ENCODE results near the gene EGFR.

Gene EGFR

DNA sequence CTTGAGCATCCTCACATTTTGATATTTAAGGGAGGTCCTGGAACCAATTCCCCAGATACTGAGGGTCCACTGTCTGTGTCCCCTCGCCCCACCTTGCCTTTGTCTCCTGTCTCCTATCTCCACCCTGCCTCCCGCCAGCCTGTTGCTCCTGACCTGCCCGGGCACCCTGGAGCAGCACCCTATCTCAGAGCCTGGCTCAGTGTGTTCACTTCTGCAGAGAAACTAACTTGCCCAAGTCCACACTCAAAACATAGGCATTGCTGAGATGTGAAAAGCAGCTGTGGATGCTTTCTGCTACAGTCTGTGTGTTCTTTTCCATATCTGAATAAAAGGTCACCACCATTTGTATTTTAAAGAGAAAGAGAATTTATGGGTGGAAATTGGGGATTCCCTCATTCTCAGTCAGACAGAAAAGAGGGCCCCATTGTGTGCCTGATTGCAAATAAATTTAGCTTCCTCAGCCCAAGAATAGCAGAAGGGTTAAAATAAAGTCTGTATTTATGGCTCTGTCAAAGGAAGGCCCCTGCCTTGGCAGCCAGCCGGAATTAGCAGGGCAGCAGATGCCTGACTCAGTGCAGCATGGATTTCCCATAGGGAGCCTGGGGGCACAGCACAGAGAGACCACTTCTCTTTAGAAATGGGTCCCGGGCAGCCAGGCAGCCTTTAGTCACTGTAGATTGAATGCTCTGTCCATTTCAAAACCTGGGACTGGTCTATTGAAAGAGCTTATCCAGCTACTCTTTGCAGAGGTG is 161.3 kb downstream of the EGFR start:
- H3K79me2 ChIP-seq (ENCODE audit: low read length): no peaks in the 10 kb centered on the region
- no peak overlapping the region for H3K4me2 ChIP-seq (ENCODE audit: low read depth, low read length)
- no peaks in the 10 kb centered on the region for H3K9me3 ChIP-seq (replicated peaks; ENCODE audit: insufficient read depth, low read length)
- no peak overlapping the region for H3K27ac ChIP-seq (ENCODE audit: low read length)
- no peaks in the 10 kb centered on the region for H3K4me1 ChIP-seq (ENCODE audit: low read length)
- no peaks in the 10 kb centered on the region for H3K9me2 ChIP-seq (replicated peaks; ENCODE audit: insufficient read depth, low read length)
- DNase-seq: no peak
- H3F3A ChIP-seq (ENCODE audit: insufficient read depth, low read length): no peaks in the 10 kb centered on the region
- no peaks in the 10 kb centered on the region for H4K20me1 ChIP-seq (ENCODE audit: insufficient read depth, low read length)
- no peaks in the 10 kb centered on the region for H3K27me3 ChIP-seq (replicated peaks; ENCODE audit: insufficient read depth, low read length)
- H3K36me3 ChIP-seq (replicated peaks; ENCODE audit: insufficient read depth, low read length): no peaks in the 10 kb centered on the region
- H3K4me3 ChIP-seq (ENCODE audit: low read length): no peak overlapping the region
- H3K9ac ChIP-seq (ENCODE audit: low read length): no peak overlapping the region
- H2AFZ ChIP-seq (ENCODE audit: low read length): no peak overlapping the region
- TF ChIP-seq EZH2phosphoT487 (IDR thresholded peaks at IDR 0.05; ENCODE audit: low read length) (no peak), EZH2 (optimal IDR thresholded peaks at IDR 0.05; ENCODE audit: low read depth, low read length) (no peak)
- TF ChIP-seq, protein P1, sequence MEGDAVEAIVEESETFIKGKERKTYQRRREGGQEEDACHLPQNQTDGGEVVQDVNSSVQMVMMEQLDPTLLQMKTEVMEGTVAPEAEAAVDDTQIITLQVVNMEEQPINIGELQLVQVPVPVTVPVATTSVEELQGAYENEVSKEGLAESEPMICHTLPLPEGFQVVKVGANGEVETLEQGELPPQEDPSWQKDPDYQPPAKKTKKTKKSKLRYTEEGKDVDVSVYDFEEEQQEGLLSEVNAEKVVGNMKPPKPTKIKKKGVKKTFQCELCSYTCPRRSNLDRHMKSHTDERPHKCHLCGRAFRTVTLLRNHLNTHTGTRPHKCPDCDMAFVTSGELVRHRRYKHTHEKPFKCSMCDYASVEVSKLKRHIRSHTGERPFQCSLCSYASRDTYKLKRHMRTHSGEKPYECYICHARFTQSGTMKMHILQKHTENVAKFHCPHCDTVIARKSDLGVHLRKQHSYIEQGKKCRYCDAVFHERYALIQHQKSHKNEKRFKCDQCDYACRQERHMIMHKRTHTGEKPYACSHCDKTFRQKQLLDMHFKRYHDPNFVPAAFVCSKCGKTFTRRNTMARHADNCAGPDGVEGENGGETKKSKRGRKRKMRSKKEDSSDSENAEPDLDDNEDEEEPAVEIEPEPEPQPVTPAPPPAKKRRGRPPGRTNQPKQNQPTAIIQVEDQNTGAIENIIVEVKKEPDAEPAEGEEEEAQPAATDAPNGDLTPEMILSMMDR (IDR thresholded peaks at IDR 0.05; ENCODE audit: low read length): no peak

DNA sequence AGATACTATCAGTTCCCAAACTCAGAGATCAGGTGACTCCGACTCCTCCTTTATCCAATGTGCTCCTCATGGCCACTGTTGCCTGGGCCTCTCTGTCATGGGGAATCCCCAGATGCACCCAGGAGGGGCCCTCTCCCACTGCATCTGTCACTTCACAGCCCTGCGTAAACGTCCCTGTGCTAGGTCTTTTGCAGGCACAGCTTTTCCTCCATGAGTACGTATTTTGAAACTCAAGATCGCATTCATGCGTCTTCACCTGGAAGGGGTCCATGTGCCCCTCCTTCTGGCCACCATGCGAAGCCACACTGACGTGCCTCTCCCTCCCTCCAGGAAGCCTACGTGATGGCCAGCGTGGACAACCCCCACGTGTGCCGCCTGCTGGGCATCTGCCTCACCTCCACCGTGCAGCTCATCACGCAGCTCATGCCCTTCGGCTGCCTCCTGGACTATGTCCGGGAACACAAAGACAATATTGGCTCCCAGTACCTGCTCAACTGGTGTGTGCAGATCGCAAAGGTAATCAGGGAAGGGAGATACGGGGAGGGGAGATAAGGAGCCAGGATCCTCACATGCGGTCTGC is 162.2 kb downstream of the EGFR start:
- H3K4me1 ChIP-seq (ENCODE audit: low read length): no peaks in the 10 kb centered on the region
- no peak overlapping the region for H3K9ac ChIP-seq (ENCODE audit: low read length)
- no peak overlapping the region for H3K4me2 ChIP-seq (ENCODE audit: low read depth, low read length)
- no peak overlapping the region for H2AFZ ChIP-seq (ENCODE audit: low read length)
- H4K20me1 ChIP-seq (ENCODE audit: insufficient read depth, low read length): no peaks in the 10 kb centered on the region
- H3K27me3 ChIP-seq (replicated peaks; ENCODE audit: insufficient read depth, low read length): no peaks in the 10 kb centered on the region
- H3K27ac ChIP-seq (ENCODE audit: low read length): no peak overlapping the region
- H3K4me3 ChIP-seq (ENCODE audit: low read length): no peak overlapping the region
- H3K9me2 ChIP-seq (replicated peaks; ENCODE audit: insufficient read depth, low read length): no peaks in the 10 kb centered on the region
- no peaks in the 10 kb centered on the region for H3K36me3 ChIP-seq (replicated peaks; ENCODE audit: insufficient read depth, low read length)
- no peak for DNase-seq
- H3K79me2 ChIP-seq (ENCODE audit: low read length): no peaks in the 10 kb centered on the region
- no peaks in the 10 kb centered on the region for H3K9me3 ChIP-seq (replicated peaks; ENCODE audit: insufficient read depth, low read length)
- TF ChIP-seq EZH2 (optimal IDR thresholded peaks at IDR 0.05; ENCODE audit: low read depth, low read length) (no peak), EZH2phosphoT487 (IDR thresholded peaks at IDR 0.05; ENCODE audit: low read length) (no peak)
- TF ChIP-seq, protein P1 (IDR thresholded peaks at IDR 0.05; ENCODE audit: low read length): no peak
- H3F3A ChIP-seq (ENCODE audit: insufficient read depth, low read length): no peaks in the 10 kb centered on the region

DNA sequence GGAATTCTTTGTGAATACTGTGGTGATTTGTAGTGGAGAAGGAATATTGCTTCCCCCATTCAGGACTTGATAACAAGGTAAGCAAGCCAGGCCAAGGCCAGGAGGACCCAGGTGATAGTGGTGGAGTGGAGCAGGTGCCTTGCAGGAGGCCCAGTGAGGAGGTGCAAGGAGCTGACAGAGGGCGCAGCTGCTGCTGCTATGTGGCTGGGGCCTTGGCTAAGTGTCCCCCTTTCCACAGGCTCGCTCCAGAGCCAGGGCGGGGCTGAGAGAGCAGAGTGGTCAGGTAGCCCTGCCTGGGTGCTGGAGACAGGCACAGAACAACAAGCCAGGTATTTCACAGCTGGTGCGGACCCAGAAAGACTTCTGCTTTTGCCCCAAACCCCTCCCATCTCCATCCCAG is 162.9 kb downstream of the EGFR start:
- Histone ChIP-seq H3K9ac (ENCODE audit: low read length) (no peak overlapping the region), H3K9me3 (replicated peaks; ENCODE audit: insufficient read depth, low read length) (no peaks in the 10 kb centered on the region), H4K20me1 (ENCODE audit: insufficient read depth, low read length) (no peaks in the 10 kb centered on the region), H3K9me2 (replicated peaks; ENCODE audit: insufficient read depth, low read length) (no peaks in the 10 kb centered on the region), H3K4me3 (ENCODE audit: low read length) (no peak overlapping the region), H3K27ac (ENCODE audit: low read length) (no peak overlapping the region), H3K4me2 (ENCODE audit: low read depth, low read length) (no peak overlapping the region), H3K79me2 (ENCODE audit: low read length) (no peaks in the 10 kb centered on the region), H3F3A (ENCODE audit: insufficient read depth, low read length) (no peaks in the 10 kb centered on the region), H3K36me3 (replicated peaks; ENCODE audit: insufficient read depth, low read length) (no peaks in the 10 kb centered on the region), H2AFZ (ENCODE audit: low read length) (no peak overlapping the region), H3K4me1 (ENCODE audit: low read length) (no peaks in the 10 kb centered on the region), H3K27me3 (replicated peaks; ENCODE audit: insufficient read depth, low read length) (no peaks in the 10 kb centered on the region)
- TF ChIP-seq EZH2phosphoT487 (IDR thresholded peaks at IDR 0.05; ENCODE audit: low read length): no peak
- TF ChIP-seq EZH2 (optimal IDR thresholded peaks at IDR 0.05; ENCODE audit: low read depth, low read length): no peak
- TF ChIP-seq, protein P1 (IDR thresholded peaks at IDR 0.05; ENCODE audit: low read length): no peak
- no peak for DNase-seq
